OCI-LY1 (cell line): ENCODE data around the gene CD101.

ENCODE experiments used
- H2AFZ ChIP-seq: fragments of 200-600 bp; sonication (generic), shearing (Covaris generic); 2 replicates; pipeline ENCODE4 v1.6.0; 2014; ENCODE audit warnings: antibody characterized with exemption, mild to moderate bottlenecking, low read length
- H3F3A ChIP-seq: fragments of 200-600 bp; sonication (generic), shearing (Covaris generic); 2 replicates; pipeline ENCODE4 v1.6.0; 2014; ENCODE audit warnings: mild to moderate bottlenecking, antibody characterized with exemption, low read length, moderate library complexity; ENCODE audit not compliant: insufficient read depth
- H3K27ac ChIP-seq: fragments of 200-600 bp; sonication (generic); 2 replicates; pipeline ENCODE4 v1.5.1; 2014; ENCODE audit warnings: low read length, mixed run types, mild to moderate bottlenecking, low read depth; ENCODE audit not compliant: poor library complexity, severe bottlenecking
- H3K27me3 ChIP-seq: fragments of 200-600 bp; sonication (generic); 2 replicates; pipeline ENCODE4 v1.6.0; 2014; ENCODE audit warnings: antibody characterized with exemption, mild to moderate bottlenecking, low read length, moderate library complexity; ENCODE audit not compliant: insufficient read depth
- H3K36me3 ChIP-seq: fragments of 200-600 bp; sonication (generic); 2 replicates; pipeline ENCODE4 v1.6.1; 2014; ENCODE audit warnings: mild to moderate bottlenecking, antibody characterized with exemption, low read length, moderate library complexity, mixed read lengths; ENCODE audit not compliant: insufficient read depth
- H3K4me1 ChIP-seq: fragments of 200-600 bp; sonication (generic); 2 replicates; pipeline ENCODE4 v1.5.1; 2014; ENCODE audit warnings: mild to moderate bottlenecking, low read length, moderate library complexity; ENCODE audit not compliant: insufficient read depth, severe bottlenecking
- H3K4me2 ChIP-seq: fragments of 200-600 bp; sonication (generic), shearing (Covaris generic); 2 replicates; pipeline ENCODE4 v1.6.1; 2014; ENCODE audit warnings: low read length
- H3K4me3 ChIP-seq: fragments of 200-600 bp; sonication (generic); 2 replicates; pipeline ENCODE4 v1.5.1; 2014; ENCODE audit warnings: low read length, low read depth, mild to moderate bottlenecking, mixed read lengths; ENCODE audit not compliant: poor library complexity, severe bottlenecking
- H3K79me2 ChIP-seq: fragments of 200-600 bp; shearing (Covaris generic); 2 replicates; pipeline ENCODE4 v1.6.1; 2016; ENCODE audit warnings: mixed run types, low read length, mixed read lengths; ENCODE audit not compliant: insufficient read depth
- H3K9ac ChIP-seq: fragments of 200-600 bp; sonication (generic), shearing (Covaris generic); 2 replicates; pipeline ENCODE4 v1.6.1; 2014; ENCODE audit warnings: mild to moderate bottlenecking, low read length, mixed read lengths
- H3K9me2 ChIP-seq: fragments of 200-600 bp; sonication (generic), shearing (Covaris generic); 2 replicates; pipeline ENCODE4 v1.6.1; 2014; ENCODE audit warnings: low read depth, mild to moderate bottlenecking, low read length, mixed read lengths
- H3K9me3 ChIP-seq: fragments of 200-600 bp; shearing (Covaris generic); 2 replicates; pipeline ENCODE4 v1.6.1; 2014; ENCODE audit warnings: low read length, mixed read lengths
- H4K20me1 ChIP-seq: fragments of 200-600 bp; sonication (generic), shearing (Covaris generic); 2 replicates; pipeline ENCODE4 v1.6.0; 2016; ENCODE audit warnings: mild to moderate bottlenecking, low read length; ENCODE audit not compliant: insufficient read depth
- EZH2 ChIP-seq: fragments of 200-600 bp; sonication (generic), shearing (Covaris generic); IDR thresholded peaks from 2 replicates; pipeline ENCODE4 v1.8.0; 2017; ENCODE audit warnings: borderline replicate concordance, mixed run types, mild to moderate bottlenecking, antibody characterized with exemption, low read length, moderate library complexity, mixed read lengths
- TF ChIP-seq, protein P1 (sequence below): fragments of 200-600 bp; sonication (generic), shearing (Covaris generic); IDR thresholded peaks from 2 replicates; pipeline ENCODE4 v1.5.1; 2017; ENCODE audit warnings: mild to moderate bottlenecking, antibody characterized with exemption, low read length, moderate library complexity, mixed read lengths

Gene CD101

DNA sequence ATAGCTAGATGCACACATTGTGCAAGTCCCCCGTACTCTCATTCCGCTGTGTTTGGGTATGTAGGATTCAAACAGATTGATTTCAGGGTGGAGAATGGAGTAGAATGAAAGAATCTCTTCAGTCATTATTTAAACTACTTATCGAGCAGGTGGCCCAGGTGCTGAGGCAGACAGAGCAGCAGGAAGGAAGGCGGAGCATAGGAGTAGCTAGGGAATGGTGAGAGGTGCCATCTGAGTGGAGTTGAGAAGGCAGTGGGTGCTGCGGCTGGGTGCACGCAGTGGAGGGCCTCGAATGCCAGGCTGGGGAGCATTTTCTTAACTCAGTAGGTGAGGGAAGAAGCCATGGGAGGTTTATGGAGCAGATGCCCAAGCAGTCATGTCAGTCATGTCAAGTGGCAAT is 45.2 kb upstream of the CD101 start:
- TF ChIP-seq, protein P1, sequence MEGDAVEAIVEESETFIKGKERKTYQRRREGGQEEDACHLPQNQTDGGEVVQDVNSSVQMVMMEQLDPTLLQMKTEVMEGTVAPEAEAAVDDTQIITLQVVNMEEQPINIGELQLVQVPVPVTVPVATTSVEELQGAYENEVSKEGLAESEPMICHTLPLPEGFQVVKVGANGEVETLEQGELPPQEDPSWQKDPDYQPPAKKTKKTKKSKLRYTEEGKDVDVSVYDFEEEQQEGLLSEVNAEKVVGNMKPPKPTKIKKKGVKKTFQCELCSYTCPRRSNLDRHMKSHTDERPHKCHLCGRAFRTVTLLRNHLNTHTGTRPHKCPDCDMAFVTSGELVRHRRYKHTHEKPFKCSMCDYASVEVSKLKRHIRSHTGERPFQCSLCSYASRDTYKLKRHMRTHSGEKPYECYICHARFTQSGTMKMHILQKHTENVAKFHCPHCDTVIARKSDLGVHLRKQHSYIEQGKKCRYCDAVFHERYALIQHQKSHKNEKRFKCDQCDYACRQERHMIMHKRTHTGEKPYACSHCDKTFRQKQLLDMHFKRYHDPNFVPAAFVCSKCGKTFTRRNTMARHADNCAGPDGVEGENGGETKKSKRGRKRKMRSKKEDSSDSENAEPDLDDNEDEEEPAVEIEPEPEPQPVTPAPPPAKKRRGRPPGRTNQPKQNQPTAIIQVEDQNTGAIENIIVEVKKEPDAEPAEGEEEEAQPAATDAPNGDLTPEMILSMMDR = no peak
- no peak for TF ChIP-seq EZH2
- Histone ChIP-seq H3K9me3 (no peaks in the 10 kb centered on the region), H3K4me1 (no peaks in the 10 kb centered on the region)

DNA sequence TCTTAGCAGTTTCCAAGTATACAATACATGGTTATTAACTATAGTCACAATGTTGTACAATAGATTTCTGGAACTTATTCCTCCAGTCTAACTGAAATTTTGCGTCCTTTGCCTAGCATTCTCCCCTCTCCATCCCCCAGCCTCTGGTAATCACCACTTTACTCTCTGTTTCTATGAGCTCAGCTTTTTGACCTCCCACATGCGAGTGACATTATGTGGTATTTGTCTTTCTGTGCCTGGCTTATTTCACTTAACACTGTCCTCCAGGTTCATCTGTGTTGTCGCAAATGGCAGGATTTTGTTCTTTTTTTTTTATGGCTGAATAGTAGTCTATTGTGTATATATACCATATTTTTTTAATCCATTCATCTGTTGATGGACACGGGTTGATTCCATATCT is 43.9 kb upstream of the CD101 start:
- Histone ChIP-seq H4K20me1 (no peaks in the 10 kb centered on the region), H3K4me2 (no peak overlapping the region), H3K9me2 (no peaks in the 10 kb centered on the region), H3K9ac (no peak overlapping the region), H3F3A (no peaks in the 10 kb centered on the region), H3K4me1 (no peaks in the 10 kb centered on the region), H3K79me2 (no peaks in the 10 kb centered on the region), H3K4me3 (no peak overlapping the region), H3K36me3 (no peaks in the 10 kb centered on the region), H3K27me3 (no peaks in the 10 kb centered on the region), H2AFZ (no peak overlapping the region), H3K9me3 (no peaks in the 10 kb centered on the region), H3K27ac (no peak overlapping the region)
- TF ChIP-seq, protein P1 = no peak
- no peak for TF ChIP-seq EZH2

More for the DNA sequence above, 45.2 kb upstream of the CD101 start:
- no peaks in the 10 kb centered on the region for H4K20me1 ChIP-seq
- H3K9ac ChIP-seq = no peak overlapping the region
- no peak overlapping the region for H3K4me3 ChIP-seq
- H3K36me3 ChIP-seq = no peaks in the 10 kb centered on the region
- H3K27me3 ChIP-seq = no peaks in the 10 kb centered on the region; the same call in 1 of the 2 replicates
- no peak overlapping the region for H3K4me2 ChIP-seq
- no peaks in the 10 kb centered on the region for H3K9me2 ChIP-seq
- no peaks in the 10 kb centered on the region for H3F3A ChIP-seq
- H3K79me2 ChIP-seq = no peaks in the 10 kb centered on the region
- no peak overlapping the region for H2AFZ ChIP-seq
- no peak overlapping the region for H3K27ac ChIP-seq

DNA sequence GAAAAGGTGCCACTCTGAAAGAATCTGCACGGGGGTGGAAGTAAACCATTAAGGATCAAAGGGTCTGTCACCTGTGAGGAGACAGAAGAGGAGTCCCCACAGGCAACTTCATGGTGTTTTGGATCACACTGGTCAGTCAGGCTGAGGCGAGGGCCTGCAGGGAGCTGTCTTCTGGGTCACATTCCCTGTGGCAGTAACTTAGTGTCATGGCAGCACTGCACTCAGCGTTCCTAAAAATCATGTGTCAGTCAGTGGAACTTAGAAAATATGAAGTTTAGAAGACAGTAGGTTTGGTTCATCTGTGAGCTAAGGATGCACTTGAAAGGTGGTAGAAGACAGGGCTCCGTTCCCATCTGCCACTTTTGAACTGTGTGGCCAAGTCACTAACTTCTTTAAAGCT is 43.5 kb upstream of the CD101 start:
- H3K9me2 ChIP-seq = no peaks in the 10 kb centered on the region
- no peak overlapping the region for H2AFZ ChIP-seq
- no peaks in the 10 kb centered on the region for H4K20me1 ChIP-seq
- H3K9me3 ChIP-seq = no peaks in the 10 kb centered on the region
- no peaks in the 10 kb centered on the region for H3K27me3 ChIP-seq
- H3K79me2 ChIP-seq = no peaks in the 10 kb centered on the region
- no peaks in the 10 kb centered on the region for H3K4me1 ChIP-seq
- H3K4me2 ChIP-seq = no peak overlapping the region
- H3K9ac ChIP-seq = no peak overlapping the region
- H3K27ac ChIP-seq = no peak overlapping the region
- no peak for TF ChIP-seq EZH2
- TF ChIP-seq, protein P1 = no peak
- H3K36me3 ChIP-seq = no peaks in the 10 kb centered on the region
- no peaks in the 10 kb centered on the region for H3F3A ChIP-seq
- H3K4me3 ChIP-seq = no peak overlapping the region
